K562 (cell line): ENCODE results near the gene ADCY1. TPM values are rescaled to one million over a fixed set of nuclear protein-coding genes. Genes with fewer than 3 reads are reported as not detected.

Source experiments
- C11orf30 ChIP-seq: fragments of 450-650 bp; IDR thresholded peaks from 2 replicates; pipeline ENCODE4 v1.6.1; 2016; ENCODE audit warnings: low read depth, mild to moderate bottlenecking
- CEBPB ChIP-seq: fragments of 450-650 bp; IDR thresholded peaks from 2 replicates; pipeline ENCODE4 v1.6.1; 2016; ENCODE audit warnings: missing genetic modification characterization, missing compliant biosample characterization
- CXXC5 ChIP-seq: fragments of 250-450 bp; sonication (Bioruptor Pico); IDR thresholded peaks from 2 replicates; pipeline ENCODE4 v1.8.0; 2022; ENCODE audit warnings: inconsistent platforms, mild to moderate bottlenecking, moderate library complexity
- ELF1 ChIP-seq: fragments of 200-800 bp; sonication (Bioruptor generic); IDR thresholded peaks from 2 replicates; pipeline ENCODE4 v1.6.1; 2016; ENCODE audit warnings: missing genetic modification characterization, missing compliant biosample characterization
- FOXK2 ChIP-seq, 2 experiments: fragments of 450-650 bp; IDR thresholded peaks in 1 of 2; conservative IDR thresholded peaks in 1 of 2; 2 replicates each; pipeline ENCODE4 v1.6.1; 2016; ENCODE audit warnings: low read depth in 2 of 2, mild to moderate bottlenecking in 1 of 2
- FOXP1 ChIP-seq: sonication (generic); formaldehyde crosslinking; IDR thresholded peaks from 2 replicates; pipeline ENCODE4 v1.8.0; 2022; ENCODE audit warnings: mild to moderate bottlenecking, missing genetic modification reagents
- HNRNPLL ChIP-seq: fragments of 200-400 bp; formaldehyde crosslinking; IDR thresholded peaks from 2 replicates; pipeline ENCODE4 v1.6.1; 2017; ENCODE audit warnings: low read length, low read depth, mild to moderate bottlenecking; ENCODE audit not compliant: poor library complexity, severe bottlenecking
- LCOR ChIP-seq: sonication (generic); formaldehyde crosslinking; IDR thresholded peaks from 2 replicates; pipeline ENCODE4 v1.8.0; 2022; ENCODE audit warnings: mild to moderate bottlenecking, missing genetic modification reagents
- MTA3 ChIP-seq: fragments of 450-650 bp; formaldehyde crosslinking; IDR thresholded peaks from 2 replicates; pipeline ENCODE4 v1.6.1; 2017; ENCODE audit warnings: mild to moderate bottlenecking, borderline replicate concordance
- RB1 ChIP-seq: fragments of 450-650 bp; IDR thresholded peaks from 2 replicates; pipeline ENCODE4 v1.6.1; 2017; ENCODE audit warnings: low read depth, mild to moderate bottlenecking
- TAF1 ChIP-seq: IDR thresholded peaks from 2 replicates; pipeline ENCODE4 v1.6.1; 2011; ENCODE audit warnings: mild to moderate bottlenecking, low read length, moderate library complexity; ENCODE audit not compliant: insufficient read depth, control insufficient read depth, severe bottlenecking; ENCODE audit errors: extremely low read depth
- TAF9B ChIP-seq: fragments of 450-650 bp; IDR thresholded peaks from 2 replicates; pipeline ENCODE4 v1.6.1; 2018; ENCODE audit warnings: mild to moderate bottlenecking; ENCODE audit not compliant: partially characterized antibody
- polyA plus RNA-seq, 8 experiments: library from polyadenylated mRNA; depleted of rRNA in 4 of 8; stranded (reverse) in 5 of 8; unstranded in 3 of 8; fragments of >200 nt; fragmentation: Nextera tagmentation in 2 of 8; fragmentation: Illumina TruSeq in 1 of 8; extraction: Ambion mirVana in 2 of 8; extraction: Trizol in 1 of 8; gene quantifications; 2 replicates each; pipeline versions ENCODE4 v1.2.1 to v1.2.3, GENCODE V29; 2011 to 2014; ENCODE audit warnings: inconsistent platforms in 1 of 8, missing spikeins in 1 of 8
- total RNA-seq, 7 experiments: library from RNA; depleted of rRNA in 6 of 7; stranded (reverse); fragments of >200 nt in 6 of 7; fragmentation: Illumina TruSeq in 2 of 7; extraction: Trizol in 2 of 7; gene quantifications; 2 replicates each; pipeline versions ENCODE4 v1.2.1 to v1.2.3, GENCODE V29; 2011 to 2021; ENCODE audit warnings: low replicate concordance in 1 of 7
- TF ChIP-seq, protein P1 (sequence below): fragments of 450-650 bp; IDR thresholded peaks from 2 replicates; pipeline ENCODE4 v1.6.1; 2014; ENCODE audit warnings: low read depth, mild to moderate bottlenecking, moderate library complexity, borderline replicate concordance
- TF ChIP-seq, protein P2 (sequence below), 3 experiments: IDR thresholded peaks in 2 of 3; conservative IDR thresholded peaks in 1 of 3; 2 replicates each; pipeline ENCODE4 v1.5.1; 2011 to 2012; ENCODE audit warnings: low read length in 3 of 3, mild to moderate bottlenecking in 3 of 3, control low read depth in 2 of 3, improper control_type of control experiment in 1 of 3, inconsistent platforms in 1 of 3, low read depth in 1 of 3, mixed read lengths in 1 of 3, moderate library complexity in 1 of 3; ENCODE audit not compliant: insufficient read depth in 2 of 3
- TF ChIP-seq, protein P3 (sequence below), 2 experiments: fragments of 200-800 bp in 1 of 2; sonication (Bioruptor generic) in 1 of 2; sonication (generic) in 1 of 2; formaldehyde crosslinking in 1 of 2; IDR thresholded peaks in 1 of 2; conservative IDR thresholded peaks in 1 of 2; 2 replicates each; pipeline versions ENCODE4 v1.5.0 to v1.6.1; 2016 to 2020; ENCODE audit warnings: missing compliant biosample characterization in 1 of 2, missing genetic modification characterization in 1 of 2, missing genetic modification reagents in 1 of 2
- TF ChIP-seq, protein P4 (sequence below): fragments of 250-450 bp; sonication (Bioruptor Pico); IDR thresholded peaks from 2 replicates; pipeline ENCODE4 v1.9.0; 2021; ENCODE audit warnings: mild to moderate bottlenecking, inconsistent platforms

The ADCY1 gene
- total and polyA plus RNA-seq, 9 of the 15 experiments (the other 6 are each of a cell fraction or from before 2014, with no cell fraction given), result under 0.01 to 0.18 (median 0.10) TPM; not detected in 4

DNA sequence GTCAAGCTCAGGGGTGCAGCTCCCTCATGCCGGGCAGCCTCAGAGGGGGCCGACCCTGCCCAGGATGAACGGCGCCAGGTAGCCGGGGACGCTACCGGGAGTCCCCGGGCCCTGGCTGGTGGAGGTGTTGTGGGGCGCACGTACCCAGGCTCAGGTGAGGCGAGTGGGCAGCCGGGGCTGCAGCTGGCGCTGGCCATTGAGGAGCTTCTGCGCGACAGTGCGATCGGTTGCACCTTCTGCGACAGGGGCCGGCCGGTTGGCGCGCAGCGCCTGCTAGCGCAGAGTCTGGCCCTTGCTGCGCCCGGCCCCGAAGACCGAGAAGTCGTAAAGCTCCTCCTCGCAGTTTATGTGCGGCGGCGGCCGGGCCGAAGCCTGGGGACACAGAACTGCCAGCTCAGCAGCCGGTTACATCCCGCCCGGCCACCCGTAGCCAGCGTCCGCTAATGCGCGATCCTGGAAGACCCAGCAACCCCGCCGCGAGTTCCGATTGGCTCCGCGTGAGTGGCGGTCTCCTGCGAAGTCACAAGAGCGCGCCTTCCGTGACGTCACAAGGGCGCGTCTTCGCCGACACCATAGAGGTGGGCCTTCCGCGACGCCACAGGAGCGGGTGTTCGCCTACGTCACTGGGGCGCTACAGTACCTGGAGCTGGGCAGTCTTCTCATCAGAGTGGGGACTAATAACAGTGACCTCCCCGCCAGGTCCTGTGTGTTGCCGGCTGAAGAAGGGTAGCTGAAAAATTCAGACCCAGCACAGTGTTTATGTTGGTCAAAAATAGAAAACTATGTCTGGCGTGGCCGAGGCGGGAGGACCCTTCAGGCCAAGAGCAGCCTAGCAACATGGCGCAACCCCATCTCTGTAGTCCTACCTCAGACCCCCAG lies 194.6 kb downstream of the ADCY1 start (continued):
- TF ChIP-seq LCOR (CRISPR knock-in tag) (0 out of 2 replicates have a peak, but pooled peaks have one; percentile 20), MTA3 (peak; percentile 32; the same call in 1 of the 2 replicates), CEBPB (tag) (peak; percentile 43; the same call in 1 of the 2 replicates), C11orf30 (peak; percentile 98), RB1 (peak; percentile 13; the same call in 1 of the 2 replicates), FOXK2 (conservative IDR thresholded peaks at IDR 0.05 in 1 of 2, IDR thresholded peaks at IDR 0.05 in 1 of 2; ENCODE audit: low read depth in 2 of 2) (peak; percentile 71 to 76; a peak in 3 of 4 replicates), CXXC5 (CRISPR knock-in tag) (peak; percentile 93), HNRNPLL (peak; percentile 54), TAF1 (peak; percentile 73), ELF1 (peak; percentile 62), TAF9B (peak; percentile 58), FOXP1 (CRISPR knock-in tag) (peak; percentile 51; the same call in 1 of the 2 replicates)
- TF ChIP-seq, protein P1, sequence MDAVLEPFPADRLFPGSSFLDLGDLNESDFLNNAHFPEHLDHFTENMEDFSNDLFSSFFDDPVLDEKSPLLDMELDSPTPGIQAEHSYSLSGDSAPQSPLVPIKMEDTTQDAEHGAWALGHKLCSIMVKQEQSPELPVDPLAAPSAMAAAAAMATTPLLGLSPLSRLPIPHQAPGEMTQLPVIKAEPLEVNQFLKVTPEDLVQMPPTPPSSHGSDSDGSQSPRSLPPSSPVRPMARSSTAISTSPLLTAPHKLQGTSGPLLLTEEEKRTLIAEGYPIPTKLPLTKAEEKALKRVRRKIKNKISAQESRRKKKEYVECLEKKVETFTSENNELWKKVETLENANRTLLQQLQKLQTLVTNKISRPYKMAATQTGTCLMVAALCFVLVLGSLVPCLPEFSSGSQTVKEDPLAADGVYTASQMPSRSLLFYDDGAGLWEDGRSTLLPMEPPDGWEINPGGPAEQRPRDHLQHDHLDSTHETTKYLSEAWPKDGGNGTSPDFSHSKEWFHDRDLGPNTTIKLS, result peak; percentile 74; the same call in 1 of the 2 replicates
- TF ChIP-seq, protein P2, sequence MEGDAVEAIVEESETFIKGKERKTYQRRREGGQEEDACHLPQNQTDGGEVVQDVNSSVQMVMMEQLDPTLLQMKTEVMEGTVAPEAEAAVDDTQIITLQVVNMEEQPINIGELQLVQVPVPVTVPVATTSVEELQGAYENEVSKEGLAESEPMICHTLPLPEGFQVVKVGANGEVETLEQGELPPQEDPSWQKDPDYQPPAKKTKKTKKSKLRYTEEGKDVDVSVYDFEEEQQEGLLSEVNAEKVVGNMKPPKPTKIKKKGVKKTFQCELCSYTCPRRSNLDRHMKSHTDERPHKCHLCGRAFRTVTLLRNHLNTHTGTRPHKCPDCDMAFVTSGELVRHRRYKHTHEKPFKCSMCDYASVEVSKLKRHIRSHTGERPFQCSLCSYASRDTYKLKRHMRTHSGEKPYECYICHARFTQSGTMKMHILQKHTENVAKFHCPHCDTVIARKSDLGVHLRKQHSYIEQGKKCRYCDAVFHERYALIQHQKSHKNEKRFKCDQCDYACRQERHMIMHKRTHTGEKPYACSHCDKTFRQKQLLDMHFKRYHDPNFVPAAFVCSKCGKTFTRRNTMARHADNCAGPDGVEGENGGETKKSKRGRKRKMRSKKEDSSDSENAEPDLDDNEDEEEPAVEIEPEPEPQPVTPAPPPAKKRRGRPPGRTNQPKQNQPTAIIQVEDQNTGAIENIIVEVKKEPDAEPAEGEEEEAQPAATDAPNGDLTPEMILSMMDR (IDR thresholded peaks at IDR 0.05 in 2 of 3, conservative IDR thresholded peaks at IDR 0.05 in 1 of 3; ENCODE audit: insufficient read depth in 2 of 3, low read depth in 1 of 3, low read length in 3 of 3), result peak; percentile 10 to 21 (median 14); a peak in 2 of 6 replicates
- TF ChIP-seq, protein P3, sequence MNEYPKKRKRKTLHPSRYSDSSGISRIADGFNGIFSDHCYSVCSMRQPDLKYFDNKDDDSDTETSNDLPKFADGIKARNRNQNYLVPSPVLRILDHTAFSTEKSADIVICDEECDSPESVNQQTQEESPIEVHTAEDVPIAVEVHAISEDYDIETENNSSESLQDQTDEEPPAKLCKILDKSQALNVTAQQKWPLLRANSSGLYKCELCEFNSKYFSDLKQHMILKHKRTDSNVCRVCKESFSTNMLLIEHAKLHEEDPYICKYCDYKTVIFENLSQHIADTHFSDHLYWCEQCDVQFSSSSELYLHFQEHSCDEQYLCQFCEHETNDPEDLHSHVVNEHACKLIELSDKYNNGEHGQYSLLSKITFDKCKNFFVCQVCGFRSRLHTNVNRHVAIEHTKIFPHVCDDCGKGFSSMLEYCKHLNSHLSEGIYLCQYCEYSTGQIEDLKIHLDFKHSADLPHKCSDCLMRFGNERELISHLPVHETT (CRISPR knock-in tag; conservative IDR thresholded peaks at IDR 0.05 in 1 of 2, IDR thresholded peaks at IDR 0.05 in 1 of 2), result peak in 1 of 2 experiments; percentile 78; a peak in 2 of 4 replicates
- TF ChIP-seq, protein P4, sequence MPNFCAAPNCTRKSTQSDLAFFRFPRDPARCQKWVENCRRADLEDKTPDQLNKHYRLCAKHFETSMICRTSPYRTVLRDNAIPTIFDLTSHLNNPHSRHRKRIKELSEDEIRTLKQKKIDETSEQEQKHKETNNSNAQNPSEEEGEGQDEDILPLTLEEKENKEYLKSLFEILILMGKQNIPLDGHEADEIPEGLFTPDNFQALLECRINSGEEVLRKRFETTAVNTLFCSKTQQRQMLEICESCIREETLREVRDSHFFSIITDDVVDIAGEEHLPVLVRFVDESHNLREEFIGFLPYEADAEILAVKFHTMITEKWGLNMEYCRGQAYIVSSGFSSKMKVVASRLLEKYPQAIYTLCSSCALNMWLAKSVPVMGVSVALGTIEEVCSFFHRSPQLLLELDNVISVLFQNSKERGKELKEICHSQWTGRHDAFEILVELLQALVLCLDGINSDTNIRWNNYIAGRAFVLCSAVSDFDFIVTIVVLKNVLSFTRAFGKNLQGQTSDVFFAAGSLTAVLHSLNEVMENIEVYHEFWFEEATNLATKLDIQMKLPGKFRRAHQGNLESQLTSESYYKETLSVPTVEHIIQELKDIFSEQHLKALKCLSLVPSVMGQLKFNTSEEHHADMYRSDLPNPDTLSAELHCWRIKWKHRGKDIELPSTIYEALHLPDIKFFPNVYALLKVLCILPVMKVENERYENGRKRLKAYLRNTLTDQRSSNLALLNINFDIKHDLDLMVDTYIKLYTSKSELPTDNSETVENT (CRISPR knock-in tag), result peak; percentile 27; the same call in 1 of the 2 replicates
